Measurements from ENCODE around the gene ZNF627. TPM values are rescaled to one million over a fixed set of nuclear protein-coding genes. Genes with fewer than 3 reads are reported as not detected.

The ZNF627 gene
- total RNA-seq (10 to 100 TPM in 1 of 2 donors, 1 to 10 TPM in 1; 7.1 to 12.2 TPM), polyA plus RNA-seq (1 to 10 TPM; 2.5 to 5.6 TPM)
- long read RNA-seq, donor 1, transcript ZNF627-201 (4 exons, 2,840 nt), result major isoform, 17 of 23 reads
- long read RNA-seq, donor 1, partial matches to known transcripts, result 0 of 23 reads
- long read RNA-seq, donor 1, other reads (novel, unspliced or antisense), result 5 of 23 reads
- long read RNA-seq, donor 2, transcript ZNF627-201 (4 exons, 2,840 nt), result major isoform, 12 of 12 reads
- long read RNA-seq, donor 2, partial matches to known transcripts, result 0 of 12 reads
- long read RNA-seq, donor 2, other reads (novel, unspliced or antisense), result 0 of 12 reads

DNA sequence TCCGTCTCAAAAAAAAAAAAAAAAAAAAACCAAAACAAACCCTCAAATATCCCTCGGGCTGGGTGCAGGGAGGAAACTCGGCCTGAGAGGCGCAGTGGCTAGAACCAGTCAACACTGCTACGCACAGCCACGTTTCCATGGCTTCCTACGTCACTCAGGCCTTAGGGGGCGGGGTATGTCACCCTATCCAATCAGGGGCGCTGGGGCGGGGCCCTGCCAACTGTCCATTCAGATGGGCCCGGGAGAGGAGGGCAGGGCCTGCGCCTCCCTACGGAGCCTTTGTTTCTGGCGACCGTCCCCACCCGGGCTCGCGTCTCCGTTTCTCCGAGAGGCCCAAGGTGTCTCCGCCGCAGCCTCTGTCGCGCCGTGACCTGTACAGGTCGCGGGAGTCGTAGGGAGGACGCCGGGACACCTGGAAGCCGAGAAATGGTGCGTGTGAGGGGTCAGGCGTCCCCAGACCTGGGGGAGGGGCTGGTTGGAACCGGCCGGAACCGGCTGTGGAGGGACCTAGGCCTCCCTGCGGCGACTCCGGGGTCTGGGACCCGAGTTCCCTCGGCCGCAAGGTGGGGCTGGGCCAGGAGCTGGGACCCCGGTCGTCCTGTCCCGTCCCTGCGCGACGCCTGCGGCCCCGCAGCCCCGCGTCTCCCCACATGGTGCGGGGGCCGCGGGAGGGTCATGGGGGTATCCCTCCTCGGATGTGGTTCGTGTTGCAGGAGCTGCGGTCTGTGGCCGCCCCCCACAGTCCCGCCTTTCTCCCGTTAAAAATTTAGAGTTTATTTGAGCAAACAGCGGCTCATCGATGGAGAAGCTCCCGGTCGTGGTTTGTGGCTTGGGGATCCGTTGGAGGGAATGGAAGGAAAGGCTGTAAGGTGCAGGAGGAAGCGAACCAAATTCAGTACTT is at the start of gene ZNF627:
Gene ZNF627, plus strand, starts transcription at position 282 of the 901 bp plus-strand sequence. Its CDS starts 145 bp downstream, at position 427.
- H3K27me3 ChIP-seq (ENCODE audit: control insufficient read depth in 1 of 2, insufficient read depth in 2 of 2, low read length in 1 of 2), result no peaks in the 10 kb centered on the region
- H3K27ac ChIP-seq (ENCODE audit: low read depth in 1 of 2, low read length in 2 of 2), result peak within 1 kb of the TSS in 1 of 2 donors; percentile 49
- intact Hi-C loops (cut with DNase I), result loop anchor here in 1 of 2 donors (10.0 kb wide), 1 partner anchor 303 kb away; the partner anchor contains the start of gene TSPAN16
- H3K9me3 ChIP-seq (ENCODE audit: control insufficient read depth, low read length), result no peaks in the 10 kb centered on the region
- no peaks in the 10 kb centered on the region for H3K4me1 ChIP-seq (ENCODE audit: control insufficient read depth in 1 of 2, insufficient read depth in 2 of 2, low read length in 2 of 2)
- H3K4me3 ChIP-seq (ENCODE audit: low read length in 2 of 2), result peak within 1 kb of the TSS; percentile 95 to 96
- ATAC-seq (ENCODE audit: low FRiP score), result peak; percentile 100
- no peaks in the 10 kb centered on the region for H3K36me3 ChIP-seq (ENCODE audit: control insufficient read depth in 1 of 2, insufficient read depth in 2 of 2, low read length in 1 of 2)
- DNase-seq, result peak; percentile 99 to 100
- whole genome bisulfite sequencing, 2 donors, result 0% methylated on average over 63 to 67 of the region's 67 CpGs

DNA sequence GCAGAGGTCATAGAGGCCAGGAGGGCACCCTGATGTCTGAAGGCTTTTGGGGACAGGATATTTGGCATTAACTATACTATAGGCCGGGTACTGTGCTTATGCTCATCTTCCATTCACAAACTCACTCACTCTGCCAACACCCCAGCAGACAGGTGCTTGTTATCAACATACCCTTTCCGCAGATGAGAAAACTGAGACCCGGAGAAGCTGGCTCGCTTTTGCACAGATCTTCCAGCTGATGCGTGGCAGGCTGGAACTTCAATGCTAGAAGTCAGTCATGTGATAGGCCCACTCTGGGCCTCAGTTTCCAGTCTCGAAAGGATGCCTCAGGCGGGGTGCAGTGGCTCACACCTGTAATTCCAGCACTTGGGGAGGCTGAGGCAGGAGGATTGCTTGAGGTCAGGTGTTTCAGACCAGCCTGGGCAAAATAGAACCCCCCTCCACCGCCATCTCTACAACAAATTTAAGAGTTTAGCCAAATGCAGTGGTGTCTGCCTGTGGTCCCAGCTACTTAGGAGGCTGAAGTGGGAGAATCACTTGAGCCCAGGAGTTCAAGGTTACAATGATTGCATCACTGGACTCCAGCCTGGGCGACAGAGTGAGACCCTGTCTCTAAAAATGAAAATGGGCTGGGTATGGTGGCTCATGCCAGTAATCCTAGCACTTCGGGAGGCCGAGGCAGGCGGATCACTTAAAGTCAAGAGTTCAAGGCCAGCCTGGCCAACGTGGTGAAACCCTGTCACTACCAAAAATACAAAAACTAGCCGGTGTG is 49.2 kb upstream of the ZNF627 start:
- Histone ChIP-seq H3K4me1 (ENCODE audit: control insufficient read depth in 1 of 2, insufficient read depth in 2 of 2, low read length in 2 of 2) (no peaks in the 10 kb centered on the region), H3K9me3 (ENCODE audit: control insufficient read depth, low read length) (no peaks in the 10 kb centered on the region), H3K27ac (ENCODE audit: low read depth in 1 of 2, low read length in 2 of 2) (no peak overlapping the region), H3K27me3 (ENCODE audit: control insufficient read depth in 1 of 2, insufficient read depth in 2 of 2, low read length in 1 of 2) (no peaks in the 10 kb centered on the region), H3K36me3 (ENCODE audit: control insufficient read depth in 1 of 2, insufficient read depth in 2 of 2, low read length in 1 of 2) (peaks cover 0 to 6% of the 10 kb centered on the region in 2 donors), H3K4me3 (ENCODE audit: low read length in 2 of 2) (no peak overlapping the region)
- DNase-seq (no peak), ATAC-seq (ENCODE audit: low FRiP score) (no peak)
- WGBS, 2 donors, result 91 to 95% methylated on average over 14 of the region's 14 CpGs
- intact Hi-C loops (cut with DNase I), result no loop called here

DNA sequence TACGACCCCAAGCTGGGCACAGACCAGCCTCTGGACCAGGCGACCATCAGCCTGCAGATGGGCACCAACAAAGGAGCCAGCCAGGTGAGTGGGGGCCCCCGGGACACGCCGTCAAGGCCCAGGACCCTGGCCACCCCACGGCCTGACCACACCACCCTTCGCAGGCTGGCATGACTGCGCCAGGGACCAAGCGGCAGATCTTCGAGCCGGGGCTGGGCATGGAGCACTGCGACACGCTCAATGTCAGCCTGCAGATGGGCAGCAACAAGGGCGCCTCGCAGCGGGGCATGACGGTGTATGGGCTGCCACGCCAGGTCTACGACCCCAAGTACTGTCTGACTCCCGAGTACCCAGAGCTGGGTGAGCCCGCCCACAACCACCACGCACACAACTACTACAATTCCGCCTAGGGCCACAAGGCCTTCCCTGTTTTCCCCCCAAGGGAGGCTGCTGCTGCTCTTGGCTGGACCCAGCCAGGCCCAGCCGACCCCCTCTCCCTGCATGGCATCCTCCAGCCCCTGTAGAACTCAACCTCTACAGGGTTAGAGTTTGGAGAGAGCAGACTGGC is 47.8 kb upstream of the ZNF627 start:
- intact Hi-C loops (cut with DNase I), result no loop called here
- Histone ChIP-seq H3K27ac (ENCODE audit: low read depth in 1 of 2, low read length in 2 of 2) (no peak overlapping the region), H3K4me3 (ENCODE audit: low read length in 2 of 2) (no peak overlapping the region), H3K27me3 (ENCODE audit: control insufficient read depth in 1 of 2, insufficient read depth in 2 of 2, low read length in 1 of 2) (no peaks in the 10 kb centered on the region), H3K4me1 (ENCODE audit: control insufficient read depth in 1 of 2, insufficient read depth in 2 of 2, low read length in 2 of 2) (no peaks in the 10 kb centered on the region), H3K36me3 (ENCODE audit: control insufficient read depth in 1 of 2, insufficient read depth in 2 of 2, low read length in 1 of 2) (peaks cover 0 to 7% of the 10 kb centered on the region in 2 donors), H3K9me3 (ENCODE audit: control insufficient read depth, low read length) (no peaks in the 10 kb centered on the region)
- 88 to 90% methylated on average over 24 of the region's 24 CpGs for WGBS, 2 donors
- ATAC-seq (ENCODE audit: low FRiP score) (no peak), DNase-seq (no peak)

DNA sequence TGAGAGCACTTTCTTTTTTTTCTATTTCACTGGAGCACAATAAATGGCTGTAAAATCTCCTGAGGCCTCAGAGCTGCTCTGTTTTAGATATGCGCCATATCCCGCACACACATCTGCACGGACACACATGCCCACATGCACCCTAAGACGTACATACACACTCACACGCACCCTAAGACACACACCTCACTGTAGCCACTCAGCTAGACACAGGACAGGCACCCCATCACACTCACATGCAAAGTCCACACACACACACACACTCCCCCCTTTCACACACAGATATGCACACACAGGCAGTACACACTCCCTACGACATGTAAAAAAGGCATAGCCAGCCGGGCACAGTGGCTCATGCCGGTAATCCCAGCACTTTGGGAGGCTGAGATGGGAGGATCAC is 47.0 kb upstream of the ZNF627 start:
- Histone ChIP-seq H3K36me3 (ENCODE audit: control insufficient read depth in 1 of 2, insufficient read depth in 2 of 2, low read length in 1 of 2) (peaks cover 0 to 7% of the 10 kb centered on the region in 2 donors), H3K4me1 (ENCODE audit: control insufficient read depth in 1 of 2, insufficient read depth in 2 of 2, low read length in 2 of 2) (no peaks in the 10 kb centered on the region), H3K27me3 (ENCODE audit: control insufficient read depth in 1 of 2, insufficient read depth in 2 of 2, low read length in 1 of 2) (no peaks in the 10 kb centered on the region), H3K9me3 (ENCODE audit: control insufficient read depth, low read length) (no peaks in the 10 kb centered on the region), H3K4me3 (ENCODE audit: low read length in 2 of 2) (no peak overlapping the region), H3K27ac (ENCODE audit: low read depth in 1 of 2, low read length in 2 of 2) (no peak overlapping the region)
- DNase-seq (no peak), ATAC-seq (ENCODE audit: low FRiP score) (no peak)
- WGBS, 2 donors, result 83 to 89% methylated on average over 8 of the region's 8 CpGs
- intact Hi-C loops (cut with DNase I), result no loop called here

DNA sequence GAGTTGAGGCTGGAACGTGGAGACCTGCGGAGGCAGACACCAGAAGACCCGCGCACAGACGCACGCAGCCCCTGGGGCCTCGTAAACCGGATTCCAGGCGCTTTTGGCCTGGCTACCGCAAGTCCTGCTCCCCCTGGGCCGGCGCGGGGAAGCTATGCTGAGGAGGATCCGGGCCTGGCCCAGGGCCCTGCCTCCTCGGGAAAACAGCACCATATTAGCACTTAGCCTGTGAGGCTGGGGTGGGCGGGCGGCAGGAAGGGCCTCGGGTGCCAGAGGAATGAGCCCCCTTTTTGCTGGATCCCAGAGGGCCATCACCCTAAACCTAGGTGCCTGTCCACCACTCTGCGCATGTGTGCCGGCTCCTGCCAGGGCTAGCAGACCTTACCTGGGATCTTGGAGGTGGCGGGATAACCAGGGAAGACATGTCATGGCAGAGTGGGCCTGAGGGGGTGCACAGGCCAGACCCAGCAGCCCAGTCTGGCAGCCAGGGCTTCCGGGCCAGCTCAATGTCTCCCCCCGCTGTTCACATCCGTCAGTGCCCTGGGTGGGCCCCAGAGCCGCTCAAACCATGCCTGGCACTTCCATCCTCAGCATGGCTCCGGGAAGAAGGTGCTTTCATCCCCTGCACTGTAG is 45.6 kb upstream of the ZNF627 start:
- intact Hi-C loops (cut with DNase I), result no loop called here
- Histone ChIP-seq H3K4me3 (ENCODE audit: low read length in 2 of 2) (no peak overlapping the region), H3K4me1 (ENCODE audit: control insufficient read depth in 1 of 2, insufficient read depth in 2 of 2, low read length in 2 of 2) (no peaks in the 10 kb centered on the region), H3K9me3 (ENCODE audit: control insufficient read depth, low read length) (no peaks in the 10 kb centered on the region), H3K36me3 (ENCODE audit: control insufficient read depth in 1 of 2, insufficient read depth in 2 of 2, low read length in 1 of 2) (peaks cover 0 to 5% of the 10 kb centered on the region in 2 donors), H3K27me3 (ENCODE audit: control insufficient read depth in 1 of 2, insufficient read depth in 2 of 2, low read length in 1 of 2) (no peaks in the 10 kb centered on the region), H3K27ac (ENCODE audit: low read depth in 1 of 2, low read length in 2 of 2) (no peak overlapping the region)
- WGBS, 2 donors, result 64 to 67% methylated on average over 26 of the region's 26 CpGs
- peak; percentile 51 for ATAC-seq (ENCODE audit: low FRiP score)
- peak in 1 of 2 donors; percentile 86 for DNase-seq

DNA sequence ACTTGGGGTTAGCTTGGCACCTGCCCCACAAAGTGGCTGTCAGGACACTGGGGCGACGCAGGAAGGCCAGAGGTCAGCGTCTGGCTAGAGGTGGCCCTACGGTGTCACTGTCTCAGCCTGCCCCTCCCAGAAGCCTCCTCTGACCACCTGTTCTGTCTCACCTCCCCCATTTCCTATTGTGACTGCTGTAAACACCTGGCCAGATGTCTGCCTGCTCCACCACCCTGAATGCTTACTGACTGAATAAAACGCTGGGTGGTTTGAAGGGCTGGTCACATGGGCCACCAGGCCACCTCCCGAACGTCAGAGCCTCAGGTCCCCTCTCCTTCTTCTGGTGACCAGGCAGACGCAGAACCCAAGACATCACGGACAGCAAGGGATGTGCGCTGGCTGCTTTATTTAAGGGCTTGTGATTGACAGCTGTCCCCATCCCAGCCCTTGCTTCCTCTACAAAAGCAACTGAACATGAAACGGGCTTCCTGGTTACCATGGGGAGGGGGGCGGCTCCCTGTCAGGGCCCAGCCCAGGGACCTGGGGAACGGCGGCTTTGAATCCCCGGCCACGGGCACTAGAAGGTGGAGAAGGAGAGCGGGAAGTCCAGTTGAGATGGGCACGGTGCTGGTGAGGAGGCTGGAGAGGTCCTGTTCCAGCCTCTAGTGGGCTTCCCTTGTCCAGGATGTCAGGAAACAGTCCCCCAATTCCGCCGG is 44.5 kb upstream of the ZNF627 start:
- no peak overlapping the region for H3K4me3 ChIP-seq (ENCODE audit: low read length in 2 of 2)
- no peak for ATAC-seq (ENCODE audit: low FRiP score)
- H3K9me3 ChIP-seq (ENCODE audit: control insufficient read depth, low read length), result no peaks in the 10 kb centered on the region
- no peak overlapping the region for H3K27ac ChIP-seq (ENCODE audit: low read depth in 1 of 2, low read length in 2 of 2)
- peaks cover 0 to 3% of the 10 kb centered on the region in 2 donors for H3K36me3 ChIP-seq (ENCODE audit: control insufficient read depth in 1 of 2, insufficient read depth in 2 of 2, low read length in 1 of 2)
- DNase-seq, result no peak
- H3K4me1 ChIP-seq (ENCODE audit: control insufficient read depth in 1 of 2, insufficient read depth in 2 of 2, low read length in 2 of 2), result no peaks in the 10 kb centered on the region
- no peaks in the 10 kb centered on the region for H3K27me3 ChIP-seq (ENCODE audit: control insufficient read depth in 1 of 2, insufficient read depth in 2 of 2, low read length in 1 of 2)
- intact Hi-C loops (cut with DNase I), result no loop called here
- WGBS, 2 donors, result 62 to 70% methylated on average over 19 to 20 of the region's 20 CpGs

DNA sequence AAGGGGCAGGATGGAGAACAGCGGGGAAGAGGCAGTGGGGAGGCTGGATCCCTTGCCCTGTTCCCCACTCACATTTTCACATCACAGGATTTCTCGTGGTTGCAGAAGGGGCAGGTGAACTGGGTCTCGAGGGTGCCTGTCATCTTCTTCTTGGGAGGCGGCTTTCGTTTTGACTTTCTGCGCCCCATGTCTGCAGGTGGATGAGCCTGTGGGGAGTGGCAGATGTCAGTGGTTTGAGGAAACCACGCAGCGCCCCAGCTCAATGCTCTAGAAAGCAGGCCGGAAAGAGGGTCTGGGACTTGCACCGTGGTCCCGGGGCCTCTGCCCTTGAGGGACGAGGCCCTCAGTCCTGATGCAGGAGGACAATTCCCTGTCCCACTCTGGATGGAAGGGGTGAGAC is 43.1 kb upstream of the ZNF627 start:
- no peak overlapping the region for H3K4me3 ChIP-seq (ENCODE audit: low read length in 2 of 2)
- 87 to 92% methylated on average over 12 of the region's 12 CpGs for WGBS, 2 donors
- intact Hi-C loops (cut with DNase I), result no loop called here
- DNase-seq (no peak), ATAC-seq (ENCODE audit: low FRiP score) (no peak)
- H3K27ac ChIP-seq (ENCODE audit: low read depth in 1 of 2, low read length in 2 of 2), result no peak overlapping the region
- H3K36me3 ChIP-seq (ENCODE audit: control insufficient read depth in 1 of 2, insufficient read depth in 2 of 2, low read length in 1 of 2), result peaks cover 0 to 3% of the 10 kb centered on the region in 2 donors
- H3K9me3 ChIP-seq (ENCODE audit: control insufficient read depth, low read length), result no peaks in the 10 kb centered on the region
- H3K4me1 ChIP-seq (ENCODE audit: control insufficient read depth in 1 of 2, insufficient read depth in 2 of 2, low read length in 2 of 2), result peaks cover 0 to 3% of the 10 kb centered on the region in 2 donors
- H3K27me3 ChIP-seq (ENCODE audit: control insufficient read depth in 1 of 2, insufficient read depth in 2 of 2, low read length in 1 of 2), result no peaks in the 10 kb centered on the region

Measured in aorta (tissue), 5 donors.